Peyer's patch (tissue), 4 donors: ENCODE results near the gene OXNAD1.

Experiments
- POLR2A ChIP-seq, 2 donors: fragments of 450-650 bp; IDR thresholded peaks; one replicate each; pipeline ENCODE4 v1.5.1; 2017; ENCODE audit warnings: antibody characterized with exemption in 2 of 2, mild to moderate bottlenecking in 2 of 2, moderate library complexity in 2 of 2
- TF ChIP-seq, protein P1 (sequence below), 6 experiments: fragments of 450-650 bp in 4 of 6; fragments of 200-600 bp in 2 of 6; sonication (generic) in 1 of 6; IDR thresholded peaks; one replicate each; pipeline ENCODE4 v1.5.1; 2017 to 2019; ENCODE audit warnings: antibody characterized with exemption in 6 of 6, mild to moderate bottlenecking in 3 of 6, moderate library complexity in 1 of 6

- no peak for TF ChIP-seq POLR2A (IDR thresholded peaks at IDR 0.05)
- TF ChIP-seq, protein P1, sequence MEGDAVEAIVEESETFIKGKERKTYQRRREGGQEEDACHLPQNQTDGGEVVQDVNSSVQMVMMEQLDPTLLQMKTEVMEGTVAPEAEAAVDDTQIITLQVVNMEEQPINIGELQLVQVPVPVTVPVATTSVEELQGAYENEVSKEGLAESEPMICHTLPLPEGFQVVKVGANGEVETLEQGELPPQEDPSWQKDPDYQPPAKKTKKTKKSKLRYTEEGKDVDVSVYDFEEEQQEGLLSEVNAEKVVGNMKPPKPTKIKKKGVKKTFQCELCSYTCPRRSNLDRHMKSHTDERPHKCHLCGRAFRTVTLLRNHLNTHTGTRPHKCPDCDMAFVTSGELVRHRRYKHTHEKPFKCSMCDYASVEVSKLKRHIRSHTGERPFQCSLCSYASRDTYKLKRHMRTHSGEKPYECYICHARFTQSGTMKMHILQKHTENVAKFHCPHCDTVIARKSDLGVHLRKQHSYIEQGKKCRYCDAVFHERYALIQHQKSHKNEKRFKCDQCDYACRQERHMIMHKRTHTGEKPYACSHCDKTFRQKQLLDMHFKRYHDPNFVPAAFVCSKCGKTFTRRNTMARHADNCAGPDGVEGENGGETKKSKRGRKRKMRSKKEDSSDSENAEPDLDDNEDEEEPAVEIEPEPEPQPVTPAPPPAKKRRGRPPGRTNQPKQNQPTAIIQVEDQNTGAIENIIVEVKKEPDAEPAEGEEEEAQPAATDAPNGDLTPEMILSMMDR (IDR thresholded peaks at IDR 0.05): no peak
These were observed 5.0 kb upstream of the OXNAD1 start for GRCh38 chr3:16260046-16260445.
